Endometrial microvascular endothelial cells (primary cell): Measurements from ENCODE around the gene DGKZ. TPM values are rescaled to one million over a fixed set of nuclear protein-coding genes. Genes with fewer than 3 reads are reported as not detected.
"Not testable (repeated sequence)": the region's sequence is repeated elsewhere in the genome, so short reads cannot be mapped to it uniquely, and the experiment has no call there.

Experiments used
- in situ Hi-C: cut with HindIII; loops from 2 replicates; pipeline ENCODE4 v1.10.0; 2017; ENCODE audit warnings: low sequenced_read_pairs, low pct_unique_long_range_greater_than_20kb; ENCODE audit errors: inconsistent ontology term
- total RNA-seq: library from RNA; depleted of rRNA; stranded (reverse); fragments of >200 nt; gene quantifications from one replicate; pipeline ENCODE4 v1.2.3, GENCODE V29; 2015; ENCODE audit errors: inconsistent ontology term

Gene DGKZ
- total RNA-seq, 1 donor from 2014 or later = 95.0 TPM

GRCh38 chr11:46376258-46377050 is 29.2 kb downstream of the DGKZ start:
- in situ Hi-C loops = no loop called here

- in situ Hi-C loops = no loop called here
Measured at GRCh38 chr11:46377290-46377689, 30.0 kb downstream of the DGKZ start.

- in situ Hi-C loops = no loop called here
Measured at GRCh38 chr11:46377831-46378230, 30.6 kb downstream of the DGKZ start.

GRCh38 chr11:46378296-46378695 is 31.0 kb downstream of the DGKZ start:
- in situ Hi-C loops = no loop called here

GRCh38 chr11:46378811-46379481 is 31.7 kb downstream of the DGKZ start:
- in situ Hi-C loops = no loop called here

- in situ Hi-C loops = not testable (repeated sequence)
Measured at GRCh38 chr11:46379482-46380293, 32.4 kb downstream of the DGKZ start.

GRCh38 chr11:46380340-46381047 is 33.2 kb downstream of the DGKZ start:
- in situ Hi-C loops = no loop called here

- in situ Hi-C loops = no loop called here
Measured at GRCh38 chr11:46381048-46381818, 34.0 kb downstream of the DGKZ start, which contains the start of gene MDK. Gene MDK, plus strand, starts transcription at chr11:46381669. Its CDS starts 389 bp downstream, at chr11:46382058.

- in situ Hi-C loops = no loop called here
Measured at GRCh38 chr11:46381819-46382645, 34.8 kb downstream of the DGKZ start.

GRCh38 chr11:46382646-46383403 is 35.6 kb downstream of the DGKZ start:
- in situ Hi-C loops = no loop called here

- in situ Hi-C loops = no loop called here
Measured at GRCh38 chr11:46383404-46383758, 36.1 kb downstream of the DGKZ start.

- in situ Hi-C loops = no loop called here
Measured at GRCh38 chr11:46383974-46384701, 36.9 kb downstream of the DGKZ start.

- in situ Hi-C loops = no loop called here
Measured at GRCh38 chr11:46385169-46386004, 38.1 kb downstream of the DGKZ start.

- in situ Hi-C loops = no loop called here
Measured at GRCh38 chr11:46386005-46386578, 38.8 kb downstream of the DGKZ start.

- in situ Hi-C loops = no loop called here
Measured at GRCh38 chr11:46386674-46387073, 39.4 kb downstream of the DGKZ start.
